Epithelial cell of proximal tubule (primary cell): ENCODE measurements around the gene PROB1. TPM values are rescaled to one million over a fixed set of nuclear protein-coding genes. Genes with fewer than 3 reads are reported as not detected.

Source experiments
- total RNA-seq: library from RNA; depleted of rRNA; stranded (reverse); fragments of >200 nt; gene quantifications from 2 replicates; pipeline ENCODE4 v1.2.3, GENCODE V29; 2015

Gene PROB1
- total RNA-seq, 1 donor from 2014 or later = 2.7 TPM

Other genes starting within 250 kb of the PROB1 start
- 29.3 and 32.3 TPM in 2 replicates for gene SIL1, start 196.7 kb downstream of the PROB1 start, total RNA-seq
- gene MATR3, start 101.4 kb downstream of the PROB1 start, total RNA-seq = 175 and 183 TPM in 2 replicates
- 54.0 and 77.6 TPM in 2 replicates for gene PAIP2, start 53.2 kb downstream of the PROB1 start, total RNA-seq
- 0.07 TPM in 1 of 2 replicates, not detected in the other for gene SLC23A1, start 11.8 kb downstream of the PROB1 start, total RNA-seq
- gene MZB1, start 5.2 kb downstream of the PROB1 start, total RNA-seq = not detected in 2 replicates
- 2.2 and 5.3 TPM in 2 replicates for gene SPATA24, start 9.0 kb upstream of the PROB1 start, total RNA-seq
- 4.5 and 5.9 TPM in 2 replicates for gene DNAJC18, start 44.4 kb upstream of the PROB1 start, total RNA-seq
- gene ECSCR, start 67.6 kb upstream of the PROB1 start, total RNA-seq = 0.12 and 0.65 TPM in 2 replicates
- not detected in 2 replicates for gene SMIM33, start 75.9 kb upstream of the PROB1 start, total RNA-seq
- 17.0 and 18.9 TPM in 2 replicates for gene STING1, start 87.7 kb upstream of the PROB1 start, total RNA-seq
- gene UBE2D2, start 166.2 kb upstream of the PROB1 start, total RNA-seq = 159 and 205 TPM in 2 replicates